ENCODE results near the gene CCDC134.

- TF ChIP-seq CTCF (IDR thresholded peaks at IDR 0.05) (no peak), EP300 (IDR thresholded peaks at IDR 0.05) (no peak)
Measured at GRCh38 chr22:41818596-41818995, 18.1 kb downstream of the CCDC134 start.
